Activated CD4-positive, alpha-beta T cell treated with anti-CD3 and anti-CD28 coated beads, Interleukin-2, Interleukin-4, amounts not matched to agents 100 ng/mL and 50 ng/mL, durations not matched to agents 16 hours and 8 hours (primary cell): Measurements from ENCODE around the gene CTSH.
A peak's percentile ranks its signal among the peaks of the same experiment; 100 is the strongest.

Source experiments
- DNase-seq: peaks from one replicate; pipeline ENCODE4 v3.0.0-alpha.2; 2020; ENCODE audit warnings: low spot score

The CTSH gene

DNA sequence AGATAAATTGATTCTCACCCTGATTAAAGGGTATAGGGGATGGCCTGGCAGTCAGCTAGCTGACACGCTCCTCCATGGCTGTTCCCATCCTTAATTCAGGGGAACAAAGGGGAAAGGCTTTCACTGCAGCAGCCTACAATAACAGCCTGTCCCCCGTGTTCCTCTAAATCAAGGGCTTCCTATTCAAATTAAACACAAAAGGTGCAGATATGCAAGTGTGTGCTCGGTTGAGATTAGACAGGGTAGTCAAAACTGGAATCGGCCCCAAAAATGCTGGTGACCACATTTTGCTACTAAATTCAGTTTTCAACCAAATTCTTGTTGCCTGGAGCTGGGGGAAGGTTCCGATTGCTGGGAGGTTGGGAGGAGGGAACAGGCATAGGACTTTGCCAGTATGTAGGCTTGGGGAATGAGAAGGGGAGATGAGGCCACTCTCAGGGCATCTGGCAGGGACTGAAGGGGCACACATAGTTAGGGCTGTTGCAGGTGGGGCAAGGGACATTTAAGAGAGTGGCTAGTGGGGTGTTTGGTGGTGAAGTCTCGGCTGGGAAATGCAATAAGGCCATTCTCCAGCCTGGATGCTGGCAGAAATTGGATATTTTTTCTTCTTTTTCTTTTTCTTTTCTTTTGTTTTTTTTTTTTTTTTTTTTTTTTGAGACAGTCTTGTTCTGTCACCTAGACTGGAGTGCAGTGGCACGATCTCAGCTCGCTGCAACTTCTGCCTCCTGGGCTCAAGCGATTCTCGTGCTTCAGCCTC, 32.9 kb upstream of the CTSH start:
- DNase-seq = no peak

- DNase-seq = peak; percentile 15
Observed at GRCh38 chr15:78977091-78977571, 32.3 kb upstream of the CTSH start.

GRCh38 chr15:78976691-78977090, 31.8 kb upstream of the CTSH start:
- DNase-seq = no peak

GRCh38 chr15:78974272-78974918, 29.5 kb upstream of the CTSH start:
- no peak for DNase-seq

DNA sequence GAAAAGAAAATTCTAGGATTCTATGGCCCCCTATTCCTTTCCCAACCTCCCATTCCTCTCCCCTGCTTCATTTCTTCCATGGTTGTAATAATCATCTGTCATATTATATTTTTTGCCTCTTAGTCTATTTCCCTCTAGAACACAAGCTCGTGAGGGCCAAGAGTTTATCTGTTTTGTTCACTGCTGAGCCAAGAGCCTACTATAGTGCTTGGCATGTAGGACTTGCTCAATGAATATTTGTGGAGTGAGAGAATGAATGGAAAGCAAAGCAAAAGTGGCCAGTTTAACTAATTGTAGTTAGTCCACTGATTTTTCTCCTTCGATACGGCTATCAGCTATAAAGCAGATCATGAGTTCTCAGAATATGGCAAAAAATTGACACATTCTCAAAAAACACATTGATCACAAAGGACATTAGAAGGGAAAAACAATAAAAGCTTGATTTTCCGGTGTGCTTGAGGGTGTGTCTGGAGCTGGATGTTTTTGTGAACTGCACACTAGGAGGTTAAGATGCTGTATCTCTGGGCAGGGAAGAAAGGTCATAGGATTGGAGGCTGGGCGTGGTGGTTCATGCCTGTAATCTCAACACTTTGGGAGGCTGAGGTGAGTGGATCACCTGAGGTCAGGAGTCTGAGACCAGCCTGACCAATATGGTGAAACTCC, 25.0 kb upstream of the CTSH start:
- DNase-seq = no peak

- no peak for DNase-seq
Observed at GRCh38 chr15:78968539-78969271, 23.9 kb upstream of the CTSH start.

GRCh38 chr15:78968114-78968513, 23.3 kb upstream of the CTSH start:
- DNase-seq = no peak

DNA sequence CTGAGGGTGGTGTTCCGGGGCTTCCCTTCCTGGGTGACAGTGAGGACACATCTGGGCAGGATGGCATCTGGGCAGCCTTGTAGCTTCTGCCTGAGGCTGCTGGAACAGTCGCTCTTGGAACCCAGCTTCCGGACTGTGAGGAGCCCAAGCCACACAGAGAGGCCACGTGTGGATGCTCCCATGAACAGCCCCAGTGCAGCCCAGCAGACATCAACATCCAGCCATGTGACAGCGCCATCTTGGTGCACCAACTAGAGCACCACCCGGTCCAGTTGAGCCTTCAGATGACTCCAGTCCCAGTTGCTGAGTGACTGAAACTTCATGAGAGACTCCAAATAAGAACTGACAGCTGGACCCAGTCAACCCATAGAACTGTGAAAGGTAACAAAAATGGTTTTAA, 15.5 kb upstream of the CTSH start:
- DNase-seq = no peak

GRCh38 chr15:78959360-78959759, 14.5 kb upstream of the CTSH start:
- DNase-seq = no peak

- no peak for DNase-seq
Observed at GRCh38 chr15:78957416-78958093, 12.7 kb upstream of the CTSH start.

- DNase-seq = no peak
Observed at GRCh38 chr15:78956937-78957336, 12.1 kb upstream of the CTSH start.

GRCh38 chr15:78955355-78955754, 10.5 kb upstream of the CTSH start:
- no peak for DNase-seq

GRCh38 chr15:78951841-78952238, 7.0 kb upstream of the CTSH start:
- DNase-seq = no peak

DNA sequence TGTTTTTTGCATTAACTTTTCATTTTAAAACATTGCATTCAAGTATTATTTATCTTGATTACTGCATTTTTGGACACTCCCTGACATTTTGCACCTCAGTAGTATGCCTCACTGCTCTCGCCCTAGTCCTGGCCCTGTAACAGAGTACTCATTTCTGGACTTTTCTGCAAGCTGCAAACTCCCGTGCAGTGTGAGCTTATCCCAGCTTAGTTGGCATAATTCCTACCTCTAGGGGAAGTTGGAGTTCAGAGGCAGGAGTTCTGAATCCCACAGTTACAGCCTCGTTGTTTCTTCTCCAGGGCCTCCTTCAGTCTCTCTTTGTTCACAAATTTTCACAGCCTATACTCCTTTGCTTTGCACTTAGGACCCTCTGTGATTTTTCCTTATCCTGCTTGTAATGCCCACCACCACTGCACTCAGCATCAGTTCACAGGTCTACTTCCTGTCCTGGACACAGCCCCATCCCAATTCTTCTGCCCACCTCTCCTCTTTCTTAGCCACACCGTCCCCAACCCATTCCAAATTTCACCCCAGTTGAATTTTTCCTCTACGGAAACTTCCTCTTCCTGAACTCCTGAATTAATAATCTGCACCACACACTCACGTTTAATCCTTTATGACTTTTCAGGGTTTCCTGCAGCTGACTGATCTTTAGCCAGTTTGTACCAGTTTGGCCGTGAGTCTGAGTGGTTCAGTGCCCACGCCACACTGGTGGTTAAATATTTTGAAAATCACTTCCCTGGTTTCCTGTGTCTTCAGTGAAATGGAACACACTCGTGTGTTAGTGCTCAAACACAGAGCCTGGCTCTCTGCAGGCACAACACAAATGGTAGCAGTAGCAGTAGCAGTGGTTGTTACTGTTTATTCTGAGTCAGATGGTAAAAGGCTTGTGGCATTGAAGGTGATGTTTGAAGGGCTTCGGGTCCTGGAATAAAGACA, 6.3 kb upstream of the CTSH start:
- DNase-seq = no peak

- no peak for DNase-seq
Observed at GRCh38 chr15:78950343-78950742, 5.5 kb upstream of the CTSH start.

- DNase-seq = no peak
Observed at GRCh38 chr15:78949461-78949860, 4.6 kb upstream of the CTSH start.

- no peak for DNase-seq
Observed at GRCh38 chr15:78947506-78947905, 2.7 kb upstream of the CTSH start.

- no peak for DNase-seq
Observed at GRCh38 chr15:78946493-78946892, 1.6 kb upstream of the CTSH start.

GRCh38 chr15:78944202-78944625, 632 bp downstream of the CTSH start:
- DNase-seq = no peak

DNA sequence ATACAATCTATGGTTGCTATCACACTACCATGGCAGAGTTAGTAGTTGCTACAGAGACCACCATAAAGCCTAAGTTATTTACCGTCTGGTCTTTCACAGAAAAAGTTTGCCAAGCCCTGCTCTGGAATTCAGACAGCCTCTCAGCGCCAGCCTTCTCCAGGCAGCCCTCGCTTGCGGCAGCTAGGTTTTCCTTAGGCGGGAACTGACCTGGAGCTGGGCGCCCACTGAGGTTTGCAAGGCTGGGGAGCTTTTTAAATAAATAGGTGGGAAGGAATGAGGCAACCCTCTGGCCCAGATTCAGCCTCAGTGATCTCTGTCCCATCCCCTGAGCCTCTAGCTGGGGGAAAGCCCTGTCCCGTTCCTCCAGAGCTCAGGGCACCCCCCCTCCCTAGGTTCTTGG, 1.2 kb downstream of the CTSH start:
- no peak for DNase-seq

GRCh38 chr15:78942741-78943140, 2.1 kb downstream of the CTSH start:
- DNase-seq = no peak
